ENCODE measurements around the gene DNAJB9.
A peak's percentile ranks its signal among the peaks of the same experiment; 100 is the strongest.
"Not testable (repeated sequence)": the region's sequence is repeated elsewhere in the genome, so short reads cannot be mapped to it uniquely, and the experiment has no call there.

Gene DNAJB9

GRCh38 chr7:108569381-108570145 lies at the start of gene DNAJB9, which contains the start of gene THAP5:
TSS of gene DNAJB9 (plus strand) at chr7:108569874. CDS start at chr7:108571727, 1,853 bp downstream.
TSS of gene THAP5 (minus strand) at chr7:108569706. CDS start at chr7:108569569, 137 bp downstream.
- peak; percentile 95 for DNase-seq (ENCODE audit: low read depth)

- no peak for DNase-seq (ENCODE audit: low read depth)
Measured at GRCh38 chr7:108522780-108523179, 46.9 kb upstream of the DNAJB9 start.

GRCh38 chr7:108525327-108525984 lies 44.2 kb upstream of the DNAJB9 start:
- peak; percentile 28 for DNase-seq (ENCODE audit: low read depth)

- DNase-seq (ENCODE audit: low read depth): peak; percentile 96
Measured at GRCh38 chr7:108525985-108526767, 43.5 kb upstream of the DNAJB9 start, which contains the start of gene PNPLA8. TSS of gene PNPLA8 (minus strand) at chr7:108526135. CDS start at chr7:108515491, 10,644 bp downstream.

- no peak for DNase-seq (ENCODE audit: low read depth)
Measured at GRCh38 chr7:108526768-108527017, 43.0 kb upstream of the DNAJB9 start.

GRCh38 chr7:108528183-108528712 lies 41.4 kb upstream of the DNAJB9 start:
- DNase-seq (ENCODE audit: low read depth): no peak

GRCh38 chr7:108529341-108529740 lies 40.3 kb upstream of the DNAJB9 start:
- no peak for DNase-seq (ENCODE audit: low read depth)

GRCh38 chr7:108533712-108534111 lies 36.0 kb upstream of the DNAJB9 start:
- no peak for DNase-seq (ENCODE audit: low read depth)

GRCh38 chr7:108535257-108535656 lies 34.4 kb upstream of the DNAJB9 start:
- no peak for DNase-seq (ENCODE audit: low read depth)

- no peak for DNase-seq (ENCODE audit: low read depth)
Measured at GRCh38 chr7:108535744-108536143, 33.9 kb upstream of the DNAJB9 start.

- no peak for DNase-seq (ENCODE audit: low read depth)
Measured at GRCh38 chr7:108537229-108537628, 32.4 kb upstream of the DNAJB9 start.

- not testable (repeated sequence) for DNase-seq (ENCODE audit: low read depth)
Measured at GRCh38 chr7:108538236-108538635, 31.4 kb upstream of the DNAJB9 start.

- not testable (repeated sequence) for DNase-seq (ENCODE audit: low read depth)
Measured at GRCh38 chr7:108538685-108539084, 31.0 kb upstream of the DNAJB9 start.

GRCh38 chr7:108541478-108541877 lies 28.2 kb upstream of the DNAJB9 start:
- no peak for DNase-seq (ENCODE audit: low read depth)

GRCh38 chr7:108548141-108548896 lies 21.4 kb upstream of the DNAJB9 start:
- DNase-seq (ENCODE audit: low read depth): not testable (repeated sequence)

GRCh38 chr7:108556665-108557064 lies 13.0 kb upstream of the DNAJB9 start:
- DNase-seq (ENCODE audit: low read depth): not testable (repeated sequence)

GRCh38 chr7:108557191-108557590 lies 12.5 kb upstream of the DNAJB9 start:
- no peak for DNase-seq (ENCODE audit: low read depth)

GRCh38 chr7:108557617-108558016 lies 12.1 kb upstream of the DNAJB9 start:
- no peak for DNase-seq (ENCODE audit: low read depth)

- DNase-seq (ENCODE audit: low read depth): no peak
Measured at GRCh38 chr7:108559253-108559652, 10.4 kb upstream of the DNAJB9 start.

- DNase-seq (ENCODE audit: low read depth): no peak
Measured at GRCh38 chr7:108561047-108561619, 8.5 kb upstream of the DNAJB9 start.

GRCh38 chr7:108565987-108566386 lies 3.7 kb upstream of the DNAJB9 start:
- no peak for DNase-seq (ENCODE audit: low read depth)
